ENCODE data around the gene CFAP70. TPM values are rescaled to one million over a fixed set of nuclear protein-coding genes. Genes with fewer than 3 reads are reported as not detected.

The CFAP70 gene
- total RNA-seq, 1 donor from 2014 or later = 1.3 TPM

DNA sequence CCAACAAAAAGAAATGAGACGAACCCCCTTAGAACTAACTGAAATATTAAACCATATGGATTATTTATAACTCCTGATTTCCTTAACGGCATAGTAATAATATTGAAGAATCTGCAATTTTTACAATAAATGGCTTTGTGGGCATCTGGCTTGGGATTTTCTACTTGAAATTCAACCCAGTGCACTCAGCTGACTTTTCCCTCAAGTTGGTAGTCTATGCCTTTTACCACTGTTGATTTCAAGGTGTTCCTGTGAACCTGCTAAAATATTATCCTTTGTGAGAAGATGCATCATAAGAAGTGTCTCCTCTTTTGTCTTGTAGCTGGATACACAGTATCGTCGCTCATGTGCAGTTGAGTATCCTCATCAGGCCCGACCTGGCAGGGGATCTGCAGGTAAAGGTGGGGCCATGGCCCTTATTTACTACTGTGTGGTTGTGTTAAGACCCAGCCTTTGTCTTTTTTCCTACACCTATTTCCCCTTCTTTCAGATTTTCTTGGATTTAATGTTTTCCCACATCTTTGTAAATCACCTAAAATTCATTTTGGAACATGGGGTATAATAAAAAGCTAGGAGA lies 119.6 kb downstream of the CFAP70 start:
- H3K4me3 Mint-ChIP-seq (ENCODE audit: unreplicated experiment) = no peak overlapping the region
- H3K36me3 Mint-ChIP-seq (ENCODE audit: unreplicated experiment) = no peaks in the 10 kb centered on the region
- TF ChIP-seq, protein P1, sequence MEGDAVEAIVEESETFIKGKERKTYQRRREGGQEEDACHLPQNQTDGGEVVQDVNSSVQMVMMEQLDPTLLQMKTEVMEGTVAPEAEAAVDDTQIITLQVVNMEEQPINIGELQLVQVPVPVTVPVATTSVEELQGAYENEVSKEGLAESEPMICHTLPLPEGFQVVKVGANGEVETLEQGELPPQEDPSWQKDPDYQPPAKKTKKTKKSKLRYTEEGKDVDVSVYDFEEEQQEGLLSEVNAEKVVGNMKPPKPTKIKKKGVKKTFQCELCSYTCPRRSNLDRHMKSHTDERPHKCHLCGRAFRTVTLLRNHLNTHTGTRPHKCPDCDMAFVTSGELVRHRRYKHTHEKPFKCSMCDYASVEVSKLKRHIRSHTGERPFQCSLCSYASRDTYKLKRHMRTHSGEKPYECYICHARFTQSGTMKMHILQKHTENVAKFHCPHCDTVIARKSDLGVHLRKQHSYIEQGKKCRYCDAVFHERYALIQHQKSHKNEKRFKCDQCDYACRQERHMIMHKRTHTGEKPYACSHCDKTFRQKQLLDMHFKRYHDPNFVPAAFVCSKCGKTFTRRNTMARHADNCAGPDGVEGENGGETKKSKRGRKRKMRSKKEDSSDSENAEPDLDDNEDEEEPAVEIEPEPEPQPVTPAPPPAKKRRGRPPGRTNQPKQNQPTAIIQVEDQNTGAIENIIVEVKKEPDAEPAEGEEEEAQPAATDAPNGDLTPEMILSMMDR (IDR thresholded peaks at IDR 0.05; ENCODE audit: partially characterized antibody, unreplicated experiment) = no peak
- H3K9me3 Mint-ChIP-seq (ENCODE audit: unreplicated experiment) = no peaks in the 10 kb centered on the region
- H3K27ac Mint-ChIP-seq (ENCODE audit: unreplicated experiment) = no peak overlapping the region
- no peaks in the 10 kb centered on the region for H3K4me1 Mint-ChIP-seq (ENCODE audit: low read depth, unreplicated experiment)
- no peaks in the 10 kb centered on the region for H3K27me3 Mint-ChIP-seq (ENCODE audit: unreplicated experiment)
- no peak for DNase-seq

- no peaks in the 10 kb centered on the region for H3K4me1 Mint-ChIP-seq (ENCODE audit: low read depth, unreplicated experiment)
- TF ChIP-seq, protein P1 (IDR thresholded peaks at IDR 0.05; ENCODE audit: partially characterized antibody, unreplicated experiment) = no peak
- no peak overlapping the region for H3K4me3 Mint-ChIP-seq (ENCODE audit: unreplicated experiment)
- H3K9me3 Mint-ChIP-seq (ENCODE audit: unreplicated experiment) = no peaks in the 10 kb centered on the region
- peak overlapping the region; percentile 67 for H3K27ac Mint-ChIP-seq (ENCODE audit: unreplicated experiment)
- no peaks in the 10 kb centered on the region for H3K36me3 Mint-ChIP-seq (ENCODE audit: unreplicated experiment)
- no peaks in the 10 kb centered on the region for H3K27me3 Mint-ChIP-seq (ENCODE audit: unreplicated experiment)
- no peak for DNase-seq
These were observed 124.0 kb downstream of the CFAP70 start for GRCh38 chr10:73234695-73235094.

DNA sequence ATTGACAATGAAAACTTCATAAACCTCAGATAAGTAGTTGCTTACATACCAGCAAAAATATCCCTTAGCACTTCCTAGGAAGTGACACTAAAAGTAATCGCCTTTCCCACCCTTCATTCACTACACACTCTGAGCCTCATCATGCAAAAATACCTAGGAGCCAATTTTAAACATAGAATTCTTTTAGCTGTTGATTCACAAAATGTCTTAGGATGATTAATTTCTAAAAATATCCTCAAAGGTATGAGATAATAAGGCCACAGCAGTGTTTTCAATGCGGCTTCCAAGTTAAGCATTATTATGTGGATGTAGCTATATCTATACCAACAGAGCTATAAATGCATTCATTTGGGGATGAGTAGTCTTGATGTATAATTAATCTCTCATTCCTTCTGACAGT lies 124.8 kb downstream of the CFAP70 start:
- Mint-ChIP-seq H3K4me3 (ENCODE audit: unreplicated experiment) (no peak overlapping the region), H3K36me3 (ENCODE audit: unreplicated experiment) (no peaks in the 10 kb centered on the region), H3K9me3 (ENCODE audit: unreplicated experiment) (no peaks in the 10 kb centered on the region), H3K27ac (ENCODE audit: unreplicated experiment) (no peak overlapping the region), H3K27me3 (ENCODE audit: unreplicated experiment) (no peaks in the 10 kb centered on the region), H3K4me1 (ENCODE audit: low read depth, unreplicated experiment) (no peaks in the 10 kb centered on the region)
- TF ChIP-seq, protein P1 (IDR thresholded peaks at IDR 0.05; ENCODE audit: partially characterized antibody, unreplicated experiment) = no peak
- DNase-seq = no peak

DNA sequence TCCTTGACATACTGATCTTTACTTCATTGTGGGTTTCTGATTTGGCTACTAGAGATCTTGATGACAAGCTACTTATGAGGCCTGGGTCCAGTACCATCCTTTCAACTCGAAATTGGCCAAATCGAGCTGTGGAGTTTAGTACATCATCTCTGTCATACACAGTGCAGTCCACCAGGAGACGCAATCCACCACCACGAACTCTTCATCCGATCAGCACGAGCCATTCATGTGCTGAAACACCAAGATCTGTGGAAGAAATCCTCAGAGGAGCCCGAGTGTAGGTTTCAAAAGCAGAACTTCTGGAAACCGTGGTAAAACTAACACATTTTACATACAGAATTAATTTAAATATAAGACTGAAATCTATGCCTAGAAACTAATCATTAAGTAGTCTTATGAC lies 125.8 kb downstream of the CFAP70 start:
- Mint-ChIP-seq H3K27me3 (ENCODE audit: unreplicated experiment) (no peaks in the 10 kb centered on the region), H3K9me3 (ENCODE audit: unreplicated experiment) (no peaks in the 10 kb centered on the region), H3K36me3 (ENCODE audit: unreplicated experiment) (no peaks in the 10 kb centered on the region), H3K27ac (ENCODE audit: unreplicated experiment) (no peak overlapping the region), H3K4me3 (ENCODE audit: unreplicated experiment) (no peak overlapping the region), H3K4me1 (ENCODE audit: low read depth, unreplicated experiment) (no peaks in the 10 kb centered on the region)
- TF ChIP-seq, protein P1 (IDR thresholded peaks at IDR 0.05; ENCODE audit: partially characterized antibody, unreplicated experiment) = peak; percentile 39
- peak; percentile 23 for DNase-seq

DNA sequence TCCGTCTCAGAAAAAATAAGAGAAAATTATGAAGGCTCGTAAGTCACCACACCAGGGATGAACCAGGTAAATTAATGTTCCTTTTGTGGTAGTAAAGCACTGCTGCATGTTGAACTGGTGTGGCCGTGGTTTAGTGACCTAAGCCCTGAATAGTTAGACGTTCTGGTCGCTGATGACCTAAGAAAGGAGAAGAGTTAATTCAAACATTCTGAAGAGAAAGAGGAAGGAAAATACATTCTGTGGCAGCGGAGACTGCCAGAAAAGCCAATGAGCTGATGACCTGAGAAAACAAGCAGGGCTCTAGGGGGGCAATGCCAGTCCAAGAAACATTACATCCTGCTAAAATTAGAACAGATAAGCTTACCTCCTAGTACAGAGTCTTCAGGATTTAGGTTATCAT lies 129.1 kb downstream of the CFAP70 start:
- Mint-ChIP-seq H3K27me3 (ENCODE audit: unreplicated experiment) (no peaks in the 10 kb centered on the region), H3K36me3 (ENCODE audit: unreplicated experiment) (no peaks in the 10 kb centered on the region), H3K9me3 (ENCODE audit: unreplicated experiment) (no peaks in the 10 kb centered on the region), H3K4me1 (ENCODE audit: low read depth, unreplicated experiment) (no peaks in the 10 kb centered on the region), H3K27ac (ENCODE audit: unreplicated experiment) (no peak overlapping the region), H3K4me3 (ENCODE audit: unreplicated experiment) (no peak overlapping the region)
- TF ChIP-seq, protein P1 (IDR thresholded peaks at IDR 0.05; ENCODE audit: partially characterized antibody, unreplicated experiment) = no peak
- DNase-seq = no peak
